Ishikawa (cell line): ENCODE data around the gene PIK3C2G.

Experiments
- CEBPB ChIP-seq: IDR thresholded peaks from 2 replicates; pipeline ENCODE4 v1.6.1; 2012
- CREB1 ChIP-seq: IDR thresholded peaks from 2 replicates; pipeline ENCODE4 v1.6.1; 2012; ENCODE audit warnings: low read depth
- EGR1 ChIP-seq: IDR thresholded peaks from 2 replicates; pipeline ENCODE4 v1.6.1; 2012
- EP300 ChIP-seq: IDR thresholded peaks from 2 replicates; pipeline ENCODE4 v1.6.1; 2012; ENCODE audit warnings: borderline replicate concordance
- FOXM1 ChIP-seq: IDR thresholded peaks from 2 replicates; pipeline ENCODE4 v1.6.1; 2012; ENCODE audit warnings: low read depth, borderline replicate concordance
- NFIC ChIP-seq: IDR thresholded peaks from 2 replicates; pipeline ENCODE4 v1.6.1; 2012
- RAD21 ChIP-seq: IDR thresholded peaks from 2 replicates; pipeline ENCODE4 v1.6.1; 2012; ENCODE audit warnings: low read depth
- REST ChIP-seq: IDR thresholded peaks from 2 replicates; pipeline ENCODE4 v1.6.1; 2012; ENCODE audit warnings: low read depth, mild to moderate bottlenecking
- TAF1 ChIP-seq: IDR thresholded peaks from 2 replicates; pipeline ENCODE4 v1.6.1; 2012; ENCODE audit warnings: low read depth, mild to moderate bottlenecking
- TCF12 ChIP-seq: IDR thresholded peaks from 2 replicates; pipeline ENCODE4 v1.6.1; 2012; ENCODE audit warnings: low read depth
- TEAD4 ChIP-seq: IDR thresholded peaks from 2 replicates; pipeline ENCODE4 v1.6.1; 2012
- YY1 ChIP-seq: IDR thresholded peaks from 2 replicates; pipeline ENCODE4 v1.6.1; 2012; ENCODE audit warnings: low read depth
- ZBTB7A ChIP-seq: IDR thresholded peaks from 2 replicates; pipeline ENCODE4 v1.6.1; 2012; ENCODE audit warnings: low read depth
- TF ChIP-seq, protein P1 (sequence below): IDR thresholded peaks from 2 replicates; pipeline ENCODE4 v1.6.1; 2012
- TF ChIP-seq, protein P2 (sequence below): IDR thresholded peaks from 2 replicates; pipeline ENCODE4 v1.6.1; 2012

PIK3C2G gene

DNA sequence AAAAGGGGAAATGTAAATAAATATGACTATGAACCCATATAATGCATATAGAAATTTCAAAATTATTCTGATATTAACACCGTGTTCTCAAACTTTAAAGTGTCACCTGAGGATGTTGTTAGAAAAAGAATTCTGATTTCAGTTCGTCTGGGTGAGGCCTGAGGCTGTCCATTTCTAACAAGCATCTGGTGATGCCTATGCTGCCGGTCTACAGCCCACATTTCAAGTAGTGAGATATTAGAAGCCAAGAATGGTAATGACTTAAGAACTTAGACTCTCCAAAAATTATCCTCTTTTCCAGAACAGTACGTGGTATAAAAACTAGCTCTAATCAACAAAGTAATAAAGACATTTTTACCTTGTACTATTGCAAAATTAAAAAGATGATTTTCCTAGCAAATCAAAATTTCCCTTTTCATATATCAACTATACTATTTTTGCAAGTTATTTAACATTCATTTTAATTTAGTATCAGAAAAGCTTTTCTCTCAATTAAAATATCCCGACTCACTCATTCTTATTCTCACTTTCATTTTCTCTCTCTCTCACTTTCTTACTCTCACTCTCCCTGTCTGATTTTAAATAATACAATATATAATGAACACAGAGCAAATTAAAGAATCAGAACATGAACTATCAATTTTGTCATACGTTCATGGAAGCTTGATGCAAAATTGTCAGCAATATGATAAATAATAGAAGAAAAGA is 35.0 kb downstream of the PIK3C2G start:
- TF ChIP-seq RAD21 (no peak), FOXM1 (no peak), CEBPB (no peak), NFIC (no peak), EP300 (no peak), REST (no peak), CREB1 (no peak), ZBTB7A (no peak), TCF12 (no peak), TEAD4 (no peak), YY1 (no peak), TAF1 (no peak), EGR1 (no peak)
- TF ChIP-seq, protein P1, sequence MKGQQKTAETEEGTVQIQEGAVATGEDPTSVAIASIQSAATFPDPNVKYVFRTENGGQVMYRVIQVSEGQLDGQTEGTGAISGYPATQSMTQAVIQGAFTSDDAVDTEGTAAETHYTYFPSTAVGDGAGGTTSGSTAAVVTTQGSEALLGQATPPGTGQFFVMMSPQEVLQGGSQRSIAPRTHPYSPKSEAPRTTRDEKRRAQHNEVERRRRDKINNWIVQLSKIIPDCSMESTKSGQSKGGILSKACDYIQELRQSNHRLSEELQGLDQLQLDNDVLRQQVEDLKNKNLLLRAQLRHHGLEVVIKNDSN: no peak
- TF ChIP-seq, protein P2, sequence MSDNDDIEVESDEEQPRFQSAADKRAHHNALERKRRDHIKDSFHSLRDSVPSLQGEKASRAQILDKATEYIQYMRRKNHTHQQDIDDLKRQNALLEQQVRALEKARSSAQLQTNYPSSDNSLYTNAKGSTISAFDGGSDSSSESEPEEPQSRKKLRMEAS: no peak

DNA sequence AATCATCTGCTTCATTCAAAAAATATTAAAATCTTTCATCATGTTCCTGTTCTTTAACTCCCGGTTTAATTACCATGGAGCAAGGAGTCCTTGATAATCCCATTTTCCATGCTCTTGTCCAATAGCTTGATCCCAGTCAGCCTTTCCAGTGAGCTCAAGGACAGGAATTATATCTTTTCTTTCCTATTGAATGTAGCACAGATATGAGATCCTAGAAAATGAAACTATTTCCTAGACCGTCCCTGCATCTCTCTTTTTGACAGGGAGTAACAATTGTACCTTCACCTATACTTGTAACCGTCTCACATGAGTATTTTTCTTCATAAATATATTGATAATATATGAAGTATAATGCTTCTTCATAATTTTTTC is 35.6 kb downstream of the PIK3C2G start:
- TF ChIP-seq RAD21 (no peak), EGR1 (no peak), CEBPB (no peak), FOXM1 (no peak)

GRCh38 chr12:18297902-18298301 is 36.6 kb downstream of the PIK3C2G start:
- TF ChIP-seq CEBPB (no peak), FOXM1 (no peak), EGR1 (no peak), YY1 (no peak)

DNA sequence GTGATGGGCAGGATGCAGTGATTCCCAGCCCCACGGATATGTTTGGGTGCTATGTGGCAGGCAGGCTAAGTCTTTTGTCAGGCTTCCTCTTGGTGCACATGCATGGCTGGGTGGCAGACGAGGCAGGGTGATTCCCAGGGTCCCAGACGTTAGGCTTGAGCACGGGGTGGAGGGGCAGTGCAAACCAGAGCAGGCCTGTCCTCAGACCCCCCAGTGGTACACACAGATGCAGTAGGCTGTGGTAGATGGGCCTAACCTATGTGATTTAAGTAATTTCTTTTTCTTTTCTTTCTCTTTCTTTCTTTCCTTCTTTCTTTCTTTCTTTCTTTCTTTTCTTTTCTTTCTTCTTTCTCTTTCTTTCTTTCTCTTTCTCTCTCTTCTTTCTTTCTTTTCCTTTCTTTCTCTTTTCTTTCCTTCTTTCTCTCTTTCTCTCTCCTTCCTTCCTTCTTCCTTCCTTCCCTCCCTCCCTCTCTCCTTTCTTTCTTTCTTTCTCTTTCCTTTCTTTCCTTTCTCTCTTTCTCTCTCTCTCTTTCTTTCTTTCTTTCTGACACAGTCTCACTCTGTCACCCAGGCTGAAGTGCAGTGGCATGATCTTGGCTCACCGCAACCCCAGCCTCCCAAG is 41.6 kb downstream of the PIK3C2G start:
- TF ChIP-seq, protein P2: no peak
- no peak for TF ChIP-seq FOXM1
- no peak for TF ChIP-seq EGR1
- no peak for TF ChIP-seq CEBPB
- TF ChIP-seq EP300: no peak
- no peak for TF ChIP-seq TCF12
- TF ChIP-seq TEAD4: no peak
- no peak for TF ChIP-seq REST
- no peak for TF ChIP-seq TAF1
- TF ChIP-seq, protein P1: no peak
- TF ChIP-seq NFIC: no peak
- no peak for TF ChIP-seq RAD21
- TF ChIP-seq CREB1: no peak
- no peak for TF ChIP-seq ZBTB7A
- TF ChIP-seq YY1: no peak

DNA sequence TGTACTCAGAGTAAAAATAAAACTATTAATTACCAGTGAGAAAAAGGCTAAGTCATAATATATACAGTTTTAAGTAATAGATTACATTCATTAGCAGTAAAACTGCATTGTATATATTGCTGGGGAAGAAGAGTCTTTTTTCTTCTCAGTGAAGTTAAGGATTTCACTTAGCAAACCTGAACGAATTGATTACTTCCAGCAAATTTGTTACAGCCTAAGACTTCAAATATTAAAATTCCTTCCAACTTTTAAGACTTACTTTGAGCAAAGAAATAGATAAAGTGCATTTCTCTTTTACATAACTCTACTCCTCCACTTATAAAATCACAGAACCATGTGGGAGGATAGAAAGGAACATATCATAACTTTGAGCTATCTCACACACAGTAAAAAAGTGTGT is 43.3 kb downstream of the PIK3C2G start:
- TF ChIP-seq CEBPB (no peak), ZBTB7A (no peak), REST (no peak), YY1 (no peak)
- TF ChIP-seq, protein P2: no peak
